ENCODE results near the gene RSPH6A.
"Not testable (repeated sequence)": the region's sequence is repeated elsewhere in the genome, so short reads cannot be mapped to it uniquely, and the experiment has no call there.

Gene RSPH6A

DNA sequence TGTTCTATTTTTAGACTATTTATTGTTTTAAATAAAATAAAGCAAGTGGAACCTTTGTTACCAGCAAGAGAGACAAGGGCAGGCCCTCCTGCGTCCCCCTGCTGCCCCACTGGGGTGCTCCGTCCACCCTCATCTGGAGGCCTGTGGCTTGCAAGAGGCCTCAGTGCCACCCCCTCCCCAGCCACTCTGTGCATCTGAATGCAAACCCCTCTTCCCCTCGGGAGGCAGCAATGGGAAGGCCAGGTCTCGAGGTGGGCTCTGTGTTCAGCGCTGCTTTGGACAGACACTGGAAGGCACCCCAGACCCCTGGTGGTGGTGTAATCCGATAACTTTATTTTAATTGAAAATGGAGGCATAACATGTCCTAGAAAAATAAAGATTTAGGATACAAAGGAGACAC lies 50.6 kb downstream of the RSPH6A start:
- peak; percentile 49 for DNase-seq

DNA sequence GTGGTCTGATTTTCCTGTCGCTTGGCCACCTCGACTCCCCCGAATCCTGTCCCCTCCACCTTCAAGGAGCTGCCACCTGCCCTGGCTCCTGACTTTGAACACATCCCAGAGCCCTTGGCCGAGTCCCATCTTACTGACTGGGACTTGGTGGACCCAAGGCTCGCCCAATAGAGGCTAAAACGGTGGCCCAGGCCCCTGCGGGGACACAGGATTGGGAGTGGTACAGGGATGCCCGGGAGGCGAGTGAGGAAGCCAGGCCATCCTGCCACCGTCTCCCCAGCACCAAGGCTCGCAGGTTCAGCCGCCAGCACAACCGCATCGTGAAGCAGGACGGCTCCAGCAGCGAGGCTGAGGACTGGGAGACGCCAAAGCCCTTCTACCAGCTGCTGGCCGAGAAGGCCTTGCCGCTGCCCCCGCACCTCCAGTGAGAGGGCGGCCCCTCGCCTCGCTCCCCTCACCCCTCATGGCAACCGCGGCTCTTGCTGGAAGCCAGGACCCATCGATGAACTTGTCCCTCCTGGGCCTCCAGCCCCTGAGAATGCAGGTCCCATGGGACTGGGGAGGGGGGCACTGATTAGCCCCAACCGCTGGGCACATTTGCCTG lies 51.3 kb downstream of the RSPH6A start:
- peak; percentile 50 for DNase-seq

DNA sequence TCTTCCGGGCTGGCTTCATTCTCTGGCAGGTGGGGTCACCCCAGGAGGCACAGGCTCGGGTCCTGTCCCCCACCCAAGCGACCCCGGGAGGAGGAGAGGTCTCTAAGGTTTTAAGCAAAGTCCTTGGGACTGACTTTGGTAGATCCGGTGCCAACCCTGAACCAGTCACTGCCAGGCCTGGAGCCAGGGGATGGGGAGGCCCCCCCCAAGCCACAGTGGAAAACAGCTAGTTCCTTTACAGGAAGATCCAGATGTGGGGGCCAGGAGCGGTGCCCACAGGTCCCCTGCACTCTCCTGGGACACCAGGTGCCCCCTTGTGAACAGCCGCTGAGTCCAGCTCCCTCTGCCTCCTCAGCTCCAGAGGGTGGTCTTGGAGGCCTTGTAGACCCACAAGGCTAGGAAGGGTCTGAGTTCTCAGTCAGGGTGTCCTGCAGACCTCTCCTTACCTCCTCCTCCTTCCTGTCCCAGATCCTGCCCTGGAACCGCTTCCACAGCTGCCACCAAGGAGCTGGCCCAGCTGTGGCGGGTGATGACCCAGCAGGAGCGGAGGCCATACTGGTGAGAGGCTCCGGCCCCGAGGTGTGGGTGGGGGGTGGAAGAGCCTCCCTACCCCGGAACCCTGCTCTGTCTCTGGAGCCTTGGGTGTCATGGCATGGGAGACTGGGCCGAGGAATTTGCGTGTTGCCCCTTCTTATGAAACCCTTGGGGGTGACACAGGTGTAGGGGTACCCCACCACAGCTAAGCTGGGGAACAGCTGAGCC lies 52.1 kb downstream of the RSPH6A start:
- peak; percentile 46 for DNase-seq

DNA sequence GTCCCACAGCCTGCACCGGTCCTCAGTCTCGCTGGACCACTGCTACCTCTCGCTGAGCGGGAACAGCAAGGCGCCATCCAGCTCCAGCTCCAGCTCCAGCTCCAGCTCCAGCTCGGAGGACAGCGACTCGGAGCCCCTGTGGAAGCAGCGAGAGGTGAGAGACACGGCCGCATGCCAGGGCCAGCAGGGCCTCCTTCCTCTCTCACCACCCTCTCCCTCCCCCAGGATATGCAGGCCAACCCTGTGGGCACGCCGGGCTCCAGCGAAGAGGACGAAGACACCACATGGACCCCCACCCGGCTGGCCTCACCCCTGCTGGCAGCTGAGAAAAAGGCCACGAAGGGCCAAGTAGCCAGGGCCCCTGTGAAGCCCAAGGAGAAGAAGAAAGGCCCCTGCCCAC lies 53.4 kb downstream of the RSPH6A start:
- peak; percentile 57 for DNase-seq

DNA sequence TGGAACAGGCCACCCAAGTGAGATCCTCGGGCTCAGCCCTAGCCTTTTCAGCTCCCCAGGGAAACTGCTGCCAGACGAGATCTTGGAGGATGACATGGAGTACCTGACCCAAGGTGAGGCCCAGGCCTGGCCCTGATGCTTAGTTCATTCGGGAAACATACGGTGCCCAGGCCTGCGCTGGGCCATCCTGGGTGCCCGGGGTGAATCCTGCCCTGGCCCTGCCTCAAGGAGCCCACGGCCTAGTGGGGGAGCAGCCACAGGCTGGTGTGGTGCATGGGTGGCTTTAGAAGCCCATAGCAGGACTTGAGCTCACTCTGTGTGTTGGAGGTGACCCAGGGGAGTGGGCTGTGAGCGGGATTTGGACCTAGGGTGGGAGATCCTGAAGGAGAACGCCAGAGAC lies 56.2 kb downstream of the RSPH6A start:
- no peak for DNase-seq

DNA sequence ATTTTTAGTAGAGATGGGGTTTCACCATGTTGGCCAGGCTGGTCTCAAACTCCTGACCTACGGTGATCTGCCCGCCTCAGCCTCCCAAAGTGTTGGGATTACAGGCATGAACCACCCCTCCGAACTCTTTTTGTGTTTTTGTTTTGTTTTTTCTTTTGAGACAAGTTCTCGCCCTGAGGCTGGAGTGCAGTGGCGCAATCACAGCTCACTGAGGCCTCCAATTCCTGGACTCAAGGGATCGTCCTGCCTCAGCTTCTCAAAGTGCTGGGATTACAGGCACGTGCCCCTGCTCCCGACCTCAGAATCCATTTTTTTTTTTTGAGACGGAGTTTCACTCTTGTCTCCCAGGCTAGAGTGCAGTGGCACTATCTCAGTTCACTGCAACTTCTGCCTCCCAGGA lies 57.4 kb downstream of the RSPH6A start:
- DNase-seq, result no peak

DNA sequence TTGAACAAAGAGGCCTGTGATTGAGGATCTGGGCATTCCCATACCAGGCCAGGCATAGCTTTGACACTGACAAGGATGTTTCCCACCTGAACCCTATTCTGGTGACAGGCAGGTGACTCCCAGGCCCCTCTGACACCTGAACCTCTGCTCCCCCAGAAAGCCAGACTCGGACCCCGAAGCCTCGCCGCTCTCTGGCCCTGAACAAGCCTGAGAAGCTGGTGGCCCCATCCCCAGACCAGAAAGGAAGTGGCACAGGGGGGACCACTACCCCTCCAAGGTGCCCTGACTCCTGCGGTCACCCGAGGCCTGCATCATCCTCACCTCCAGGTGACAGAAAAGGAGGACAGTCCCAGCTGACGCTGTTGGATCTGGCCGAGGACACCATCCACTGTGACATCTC lies 60.8 kb downstream of the RSPH6A start:
- DNase-seq, result no peak

DNA sequence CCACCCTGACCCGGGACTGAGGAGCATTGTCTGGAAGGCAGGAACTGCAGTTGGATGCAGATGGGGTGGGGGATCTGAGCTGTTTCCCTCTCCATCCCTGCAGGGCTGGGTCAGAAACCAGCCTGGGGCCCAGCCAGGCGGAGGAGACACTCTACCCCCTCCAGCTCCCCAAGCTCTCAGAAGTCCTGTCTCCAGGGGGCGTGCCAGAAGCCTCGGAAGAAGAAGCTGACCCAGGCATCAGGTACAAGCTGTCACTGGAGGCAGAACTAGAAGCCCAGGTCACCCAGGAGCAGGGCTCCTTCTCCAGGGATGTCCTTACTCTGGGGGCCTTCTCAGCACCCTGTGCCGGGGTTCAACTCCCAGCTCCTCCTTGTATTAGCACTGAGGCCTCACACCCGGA lies 61.6 kb downstream of the RSPH6A start:
- DNase-seq, result peak; percentile 79

DNA sequence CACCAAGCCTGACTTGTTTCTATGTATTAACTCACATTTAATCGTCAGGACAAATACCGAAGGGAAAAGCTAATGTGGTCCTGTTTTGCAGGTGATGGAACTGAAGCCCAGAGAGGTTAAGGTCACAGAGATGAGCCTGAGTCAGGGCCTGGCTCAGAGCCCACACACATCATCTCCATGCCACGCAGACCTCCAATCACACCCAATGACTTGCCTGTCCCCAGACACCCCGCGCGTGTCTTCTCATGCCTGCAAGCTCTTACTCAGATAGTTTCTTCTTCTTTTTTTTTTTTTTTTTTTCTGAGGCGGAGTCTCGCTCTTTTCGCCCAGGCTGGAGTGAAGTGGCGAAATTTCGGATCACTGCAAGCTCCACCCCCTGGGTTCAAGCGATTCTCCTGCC lies 62.5 kb downstream of the RSPH6A start:
- no peak for DNase-seq

DNA sequence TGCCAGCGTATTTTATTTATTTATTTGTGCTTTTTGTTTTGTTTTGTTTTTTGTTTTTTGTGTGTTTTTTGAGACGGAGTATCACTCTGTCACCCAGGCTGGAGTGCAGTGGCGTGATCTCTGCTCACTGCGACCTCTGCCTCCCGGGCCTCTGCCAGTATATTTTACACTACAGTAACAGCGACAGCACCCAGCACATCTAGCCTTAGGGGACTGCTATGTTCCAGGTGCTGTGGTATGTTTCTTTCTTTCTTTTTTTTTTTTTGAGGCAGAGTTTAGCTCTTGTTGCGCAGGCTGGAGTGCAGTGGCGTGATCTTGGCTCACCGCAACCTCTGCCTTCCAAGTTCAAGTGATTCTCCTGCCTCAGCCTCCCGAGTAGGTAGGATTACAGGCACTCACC lies 63.6 kb downstream of the RSPH6A start:
- DNase-seq, result not testable (repeated sequence)

DNA sequence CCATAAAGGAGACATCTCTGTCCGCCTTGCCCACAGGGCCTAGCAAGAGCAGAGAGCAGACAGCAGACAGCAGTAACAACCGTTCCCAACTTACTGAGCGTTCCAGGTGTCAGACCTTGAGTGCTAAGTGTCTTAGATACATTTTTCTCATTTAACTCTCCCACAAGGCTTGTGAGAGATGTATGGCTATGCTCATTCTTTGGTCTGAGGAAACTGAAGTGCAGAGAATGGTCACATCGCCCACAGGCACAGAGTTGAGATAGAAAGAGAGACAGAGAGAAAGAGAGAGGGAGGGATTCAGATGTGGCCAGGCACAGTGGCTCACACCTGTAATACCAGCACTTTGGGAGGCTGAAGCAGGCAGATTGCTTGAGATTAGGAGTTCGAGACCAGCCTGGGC lies 67.6 kb downstream of the RSPH6A start:
- no peak for DNase-seq

DNA sequence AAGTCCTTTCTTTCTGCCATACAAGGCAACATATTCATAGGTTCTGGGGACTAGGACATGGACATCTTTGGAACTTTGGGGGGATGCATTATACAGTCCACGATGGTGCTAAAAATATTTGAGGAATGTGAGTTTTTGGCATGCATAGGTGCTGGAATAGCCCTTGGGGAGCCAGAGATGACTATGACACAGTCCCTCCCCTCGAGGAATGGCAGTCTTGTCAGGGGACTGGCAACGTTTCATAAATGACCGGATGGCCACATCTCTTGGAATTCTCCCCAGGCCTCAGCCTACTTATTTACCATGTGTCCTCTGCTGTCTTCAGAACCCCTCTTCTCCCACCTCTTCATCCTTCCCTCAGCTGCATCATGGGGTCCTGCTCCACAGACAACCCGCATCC lies 68.2 kb downstream of the RSPH6A start:
- no peak for DNase-seq

Measured in islet precursor cell (in vitro differentiated cells).